Measurements from ENCODE around the gene KRT14.
"Not testable (repeated sequence)": the region's sequence is repeated elsewhere in the genome, so short reads cannot be mapped to it uniquely, and the experiment has no call there.

KRT14 gene

GRCh38 chr17:41586863-41587495, at the start of gene KRT14:
Gene KRT14, minus strand, starts transcription at chr17:41586895. Its CDS starts 61 bp downstream, at chr17:41586834.
- no peak for DNase-seq

GRCh38 chr17:41635121-41636097, 48.7 kb upstream of the KRT14 start:
- DNase-seq: no peak

DNA sequence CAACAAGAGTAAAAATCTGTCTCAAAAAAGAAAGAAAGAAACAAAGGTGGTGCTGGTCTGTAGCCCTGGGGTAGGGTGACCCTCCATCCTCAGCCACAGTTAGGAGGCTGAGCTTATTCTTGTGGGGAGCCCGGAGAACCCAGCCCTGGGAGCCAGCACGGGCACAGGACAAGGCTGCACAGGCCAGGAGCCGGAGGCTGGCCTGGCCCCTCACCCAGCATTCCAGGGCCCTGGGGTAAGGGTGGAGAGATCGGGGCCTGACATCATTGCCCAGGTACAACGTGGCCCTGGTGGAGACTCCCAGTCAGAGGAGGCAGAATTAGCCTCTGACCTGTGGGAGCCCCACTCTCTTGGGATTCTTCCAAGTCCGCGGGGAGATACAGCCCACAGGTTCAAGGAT, 47.9 kb upstream of the KRT14 start:
- DNase-seq: no peak

- DNase-seq: no peak
Measured at GRCh38 chr17:41633556-41634199, 47.0 kb upstream of the KRT14 start.

GRCh38 chr17:41632482-41633105, 45.9 kb upstream of the KRT14 start:
- no peak for DNase-seq

- DNase-seq: no peak
Measured at GRCh38 chr17:41631898-41632285, 45.2 kb upstream of the KRT14 start.

DNA sequence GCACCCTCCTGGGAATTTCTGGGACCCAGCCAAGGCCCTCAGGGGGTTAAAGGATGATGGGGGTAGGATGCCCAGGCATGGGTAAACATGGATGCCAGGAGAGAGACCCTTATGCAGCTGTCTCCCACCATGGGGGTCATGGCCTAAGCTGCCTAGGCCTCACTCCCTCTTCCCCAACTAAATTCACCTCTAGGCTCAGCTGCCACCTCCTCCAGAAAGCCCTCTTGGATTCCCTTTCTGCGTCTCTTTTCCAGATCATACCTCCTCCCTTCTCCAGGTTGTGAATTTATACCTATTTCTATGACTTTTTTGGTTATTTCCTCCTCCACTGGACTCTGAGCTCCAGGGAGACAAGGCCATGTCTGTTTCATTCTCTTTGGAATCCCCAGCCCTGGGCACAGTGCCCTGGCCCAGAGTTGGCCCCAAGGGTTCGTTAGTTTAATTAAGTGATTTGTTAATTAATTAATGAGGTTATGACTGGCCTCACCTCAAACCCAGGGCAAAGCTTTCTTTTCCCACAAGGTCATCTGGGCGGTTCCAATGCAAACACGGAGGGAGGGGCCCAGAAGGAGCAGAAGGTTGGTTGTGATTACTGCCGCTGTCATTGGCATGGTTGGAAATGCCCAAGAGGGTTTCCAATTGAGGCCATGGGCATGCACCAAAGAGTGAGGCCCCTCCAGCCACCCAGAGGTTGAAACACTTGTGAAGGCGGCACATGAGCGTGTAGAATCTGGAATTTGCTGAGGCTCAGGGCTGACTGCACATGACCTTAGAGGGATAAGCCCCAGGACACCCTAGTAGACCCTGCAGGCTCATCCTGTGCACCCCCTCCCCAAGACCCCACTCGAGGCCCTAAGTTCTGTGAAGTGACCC, 44.6 kb upstream of the KRT14 start:
- DNase-seq: no peak

- DNase-seq: no peak
Measured at GRCh38 chr17:41629826-41630670, 43.4 kb upstream of the KRT14 start.

DNA sequence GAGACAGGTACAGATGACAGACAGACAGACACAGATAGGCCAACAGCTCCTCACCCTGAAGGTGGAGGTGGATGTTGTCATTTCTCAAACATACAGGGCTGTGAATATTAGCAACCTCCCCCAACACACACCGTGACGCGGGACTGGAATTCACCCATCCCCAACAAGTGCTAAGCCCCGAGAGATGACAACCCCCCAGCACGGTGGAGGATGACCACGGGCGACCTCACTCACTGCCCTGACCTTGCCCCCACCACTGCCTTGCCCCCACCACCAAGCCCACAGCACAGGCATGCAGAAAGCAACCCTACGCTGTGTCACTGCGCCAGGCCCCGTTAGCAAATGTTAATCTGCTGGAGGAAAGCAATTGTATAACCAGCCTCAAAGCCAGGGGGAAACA, 42.6 kb upstream of the KRT14 start:
- DNase-seq: no peak

- DNase-seq: not testable (repeated sequence)
Measured at GRCh38 chr17:41628621-41629255, 42.0 kb upstream of the KRT14 start.

- not testable (repeated sequence) for DNase-seq
Measured at GRCh38 chr17:41628073-41628370, 41.3 kb upstream of the KRT14 start.

DNA sequence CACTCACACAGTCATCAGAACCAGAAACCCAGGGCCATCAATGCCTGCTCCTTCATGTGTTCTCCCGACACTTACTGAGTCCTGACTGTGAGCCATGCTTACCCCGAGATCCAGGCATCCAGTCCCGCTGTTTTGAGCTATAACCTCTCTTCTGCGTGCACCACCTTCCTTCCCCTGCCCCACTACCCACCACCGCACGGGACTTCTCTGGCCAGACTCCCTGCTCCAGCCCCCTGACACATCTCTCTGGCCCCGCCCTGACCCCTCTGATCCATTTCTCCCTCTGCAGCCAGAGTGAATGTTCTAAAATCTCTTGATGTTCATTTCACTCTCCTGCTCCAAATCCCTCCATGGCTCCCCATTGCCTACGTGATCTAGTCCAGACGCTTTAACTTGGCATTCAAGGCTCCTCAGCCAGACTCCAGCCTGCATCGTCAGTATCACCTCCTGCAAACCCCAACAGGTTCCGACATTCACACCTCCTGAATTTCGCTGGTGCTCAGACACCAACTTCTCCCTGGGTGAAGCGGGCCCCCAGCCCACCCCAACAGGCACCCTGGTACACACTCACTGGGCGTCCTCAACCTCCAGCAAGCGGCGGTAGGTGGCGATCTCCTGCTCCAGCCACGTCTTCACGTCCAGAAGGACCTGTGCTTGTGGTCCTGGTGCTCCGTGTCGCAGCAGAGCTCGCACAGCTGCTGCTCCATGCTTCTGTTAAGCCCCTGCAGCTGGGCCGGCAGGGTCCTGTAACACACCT, 40.8 kb upstream of the KRT14 start:
- no peak for DNase-seq

- not testable (repeated sequence) for DNase-seq
Measured at GRCh38 chr17:41626914-41627295, 40.2 kb upstream of the KRT14 start.

GRCh38 chr17:41626028-41626913, 39.6 kb upstream of the KRT14 start:
- not testable (repeated sequence) for DNase-seq

GRCh38 chr17:41625602-41626001, 38.9 kb upstream of the KRT14 start:
- no peak for DNase-seq

DNA sequence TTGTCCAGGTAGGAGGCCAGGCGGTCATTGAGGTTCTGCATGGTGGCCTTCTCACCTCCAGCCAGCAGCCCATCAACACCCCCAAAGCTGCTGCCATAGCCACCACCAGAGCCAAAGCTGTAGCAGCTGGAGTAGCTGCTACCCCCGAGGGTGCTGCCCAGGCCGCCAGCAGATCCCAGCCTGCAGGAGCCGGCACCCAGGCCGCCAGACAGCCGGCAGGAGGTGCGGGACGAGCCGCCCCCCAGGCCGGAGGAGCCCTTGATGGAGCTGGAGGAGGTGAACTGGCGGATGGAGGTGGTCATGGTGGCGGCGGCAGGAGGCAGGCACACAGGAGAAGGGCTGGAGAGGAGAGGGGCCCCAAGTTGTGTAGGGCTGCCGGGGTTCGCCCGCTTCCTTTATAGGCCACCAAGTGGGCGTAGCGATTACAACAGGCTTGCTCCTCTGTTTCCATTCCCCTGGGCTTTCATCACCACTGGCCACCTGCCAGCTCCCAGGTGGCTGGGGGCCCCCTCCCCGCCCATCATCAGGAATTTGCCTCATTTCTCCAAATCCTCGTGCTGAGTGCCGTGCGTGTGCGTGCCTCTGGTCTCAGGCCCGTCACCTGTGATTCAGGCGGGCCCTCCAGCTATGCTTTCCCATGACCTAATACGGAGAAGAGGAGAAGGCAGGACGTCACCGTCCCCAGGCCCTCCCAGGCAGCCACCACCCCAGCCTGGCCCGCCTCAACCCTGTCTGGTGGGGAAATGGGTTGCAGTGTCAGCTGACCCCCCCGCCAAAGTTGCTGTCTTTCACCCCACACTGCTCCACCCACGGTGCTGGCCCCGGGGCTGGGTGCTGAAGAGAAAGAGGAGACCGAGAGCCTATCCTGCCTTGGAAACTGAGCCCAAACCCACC, 37.8 kb upstream of the KRT14 start, which contains the start of gene KRT17:
Gene KRT17, minus strand, starts transcription at position 368 of the 894 bp plus-strand sequence. Its CDS starts 66 bp downstream, at position 302.
- no peak for DNase-seq

DNA sequence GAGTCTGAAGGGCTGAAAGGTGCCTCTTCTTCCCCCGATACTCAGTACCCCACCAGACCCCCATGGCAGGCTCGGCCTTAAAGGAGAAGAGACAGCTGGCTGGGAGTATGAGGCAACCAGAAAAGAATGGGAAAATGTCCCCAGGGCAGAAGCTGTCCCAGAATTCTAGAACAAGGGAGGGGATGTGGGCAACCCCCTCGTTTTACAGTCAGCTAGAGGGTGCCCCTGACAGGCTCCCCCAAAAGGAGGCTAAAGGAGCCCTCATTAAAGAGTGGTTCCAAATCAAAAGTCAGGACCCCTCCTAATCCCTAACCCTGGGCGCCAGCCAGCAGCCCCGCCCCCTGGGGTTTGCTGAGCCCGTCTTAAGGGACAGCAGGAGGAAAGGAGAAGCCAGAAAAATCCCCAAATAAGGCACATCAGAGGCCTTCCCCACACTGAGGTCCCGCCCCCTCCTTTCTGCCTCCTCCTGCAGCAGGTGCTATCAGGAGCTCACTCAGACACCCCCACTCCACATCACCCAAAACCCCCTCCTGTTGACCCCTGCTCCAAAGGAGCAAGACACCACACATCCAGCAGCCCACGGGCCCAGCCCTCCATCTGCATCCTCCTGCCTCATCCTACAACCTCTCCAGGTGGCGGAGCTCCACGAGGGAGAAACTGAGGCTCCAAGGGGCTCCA, 36.6 kb upstream of the KRT14 start:
- not testable (repeated sequence) for DNase-seq
